ENCODE data around the gene WASHC2A. TPM values are rescaled to one million over a fixed set of nuclear protein-coding genes. Genes with fewer than 3 reads are reported as not detected.
"Not testable (repeated sequence)": the region's sequence is repeated elsewhere in the genome, so short reads cannot be mapped to it uniquely, and the experiment has no call there.

Gene WASHC2A
- total RNA-seq, 4 donors from 2014 or later, result 53.7 to 74.8 (median 61.3) TPM

- H3K4me1 ChIP-seq; H3K4me3 ChIP-seq; H3K9me3 ChIP-seq; in situ Hi-C loops (cut with MboI; ENCODE audit: low pct_ligation_motif_present in 1 of 4, low pct_unique_long_range_greater_than_20kb in 1 of 4, low sequenced_read_pairs in 3 of 4); DNase-seq; H3K36me3 ChIP-seq; H3K27me3 ChIP-seq; intact Hi-C loops (cut with DNase I; ENCODE audit: low total_unique reads); H3K27ac ChIP-seq: not testable (repeated sequence)
- 60 to 92% methylated on average over 1 to 3 of the region's 3 CpGs for WGBS, 2 donors (ENCODE audit: low coverage in 1 of 2)
Measured at GRCh38 chr10:50132841-50133240, 65.1 kb downstream of the WASHC2A start.

DNA sequence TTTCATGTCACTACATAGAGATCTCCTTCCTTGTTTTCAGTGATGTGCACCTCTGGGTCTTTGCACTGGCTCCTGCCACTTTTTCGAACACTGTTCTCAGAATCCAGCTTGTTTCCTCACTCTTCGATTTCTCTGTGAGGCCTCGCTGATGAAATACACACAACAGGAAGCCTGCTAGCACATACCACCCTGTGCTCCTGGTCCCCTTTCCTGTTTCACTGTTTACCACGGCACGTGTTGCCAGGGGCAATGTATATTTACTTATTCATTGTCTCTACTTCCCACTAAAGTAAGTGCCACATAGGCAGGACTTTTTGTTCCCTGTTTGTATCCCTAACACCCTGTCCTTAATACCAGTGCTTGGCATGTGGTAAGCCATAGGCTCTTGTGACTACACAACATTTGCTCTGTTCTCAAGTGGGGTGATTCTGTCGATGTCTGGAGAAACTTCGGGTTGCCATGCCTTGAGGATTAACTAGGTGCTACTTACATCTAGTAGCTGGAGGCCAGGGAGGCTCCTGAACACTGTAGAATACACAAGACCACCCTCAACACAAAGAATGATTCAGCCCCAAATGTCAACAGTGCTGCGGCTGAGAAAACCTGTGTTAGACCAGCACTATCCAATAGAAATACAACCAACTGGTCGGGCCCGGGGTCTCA is 75.9 kb downstream of the WASHC2A start:
- WGBS, 2 donors (ENCODE audit: low coverage in 1 of 2), result 52 to 53% methylated on average over 4 to 5 of the region's 10 CpGs
- H3K9me3 ChIP-seq; H3K4me3 ChIP-seq; H3K27me3 ChIP-seq; H3K27ac ChIP-seq; in situ Hi-C loops (cut with MboI; ENCODE audit: low pct_ligation_motif_present in 1 of 4, low pct_unique_long_range_greater_than_20kb in 1 of 4, low sequenced_read_pairs in 3 of 4); DNase-seq; intact Hi-C loops (cut with DNase I; ENCODE audit: low total_unique reads); H3K36me3 ChIP-seq; H3K4me1 ChIP-seq: not testable (repeated sequence)

DNA sequence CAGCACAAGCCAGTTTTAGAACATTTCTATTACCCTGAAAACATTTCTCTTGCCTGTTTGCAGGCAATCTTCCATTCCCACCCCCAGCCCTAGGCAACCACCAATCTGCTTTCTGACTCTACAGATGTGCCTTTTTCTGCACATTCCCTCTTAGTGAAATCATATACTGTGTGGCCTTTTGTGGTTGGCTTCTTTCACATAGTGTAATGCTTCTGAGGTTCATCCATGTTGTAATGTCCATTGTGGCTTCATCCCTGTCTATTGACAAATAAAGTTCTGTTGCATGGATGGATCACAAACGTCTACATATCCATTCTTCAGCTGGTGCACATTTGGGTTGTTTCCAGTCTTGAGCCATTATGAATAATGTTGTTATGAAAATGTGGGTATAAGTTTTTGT is 77.8 kb downstream of the WASHC2A start:
- intact Hi-C loops (cut with DNase I; ENCODE audit: low total_unique reads); H3K4me3 ChIP-seq; H3K27ac ChIP-seq; H3K27me3 ChIP-seq; H3K36me3 ChIP-seq; H3K9me3 ChIP-seq; H3K4me1 ChIP-seq; DNase-seq; in situ Hi-C loops (cut with MboI; ENCODE audit: low pct_ligation_motif_present in 1 of 4, low pct_unique_long_range_greater_than_20kb in 1 of 4, low sequenced_read_pairs in 3 of 4): not testable (repeated sequence)
- WGBS, 2 donors (ENCODE audit: low coverage in 1 of 2), result 0% methylated on average over 1 of the region's 1 CpG; no CpG with 5 or more reads in 1 of the 2 donors

- no peaks in the 10 kb centered on the region for H3K4me1 ChIP-seq
- in situ Hi-C loops (cut with MboI; ENCODE audit: low pct_ligation_motif_present in 1 of 4, low pct_unique_long_range_greater_than_20kb in 1 of 4, low sequenced_read_pairs in 3 of 4), result no loop called here
- 10% methylated on average over 21 of the region's 34 CpGs; no CpG with 5 or more reads in 1 of the 2 donors for WGBS, 2 donors (ENCODE audit: low coverage in 1 of 2)
- TF ChIP-seq EP300 (IDR thresholded peaks at IDR 0.05; ENCODE audit: low read depth), result no peak
- no peak for TF ChIP-seq POLR2A (IDR thresholded peaks at IDR 0.05)
- TF ChIP-seq POLR2AphosphoS5 (IDR thresholded peaks at IDR 0.05), result no peak
- TF ChIP-seq, protein P1, sequence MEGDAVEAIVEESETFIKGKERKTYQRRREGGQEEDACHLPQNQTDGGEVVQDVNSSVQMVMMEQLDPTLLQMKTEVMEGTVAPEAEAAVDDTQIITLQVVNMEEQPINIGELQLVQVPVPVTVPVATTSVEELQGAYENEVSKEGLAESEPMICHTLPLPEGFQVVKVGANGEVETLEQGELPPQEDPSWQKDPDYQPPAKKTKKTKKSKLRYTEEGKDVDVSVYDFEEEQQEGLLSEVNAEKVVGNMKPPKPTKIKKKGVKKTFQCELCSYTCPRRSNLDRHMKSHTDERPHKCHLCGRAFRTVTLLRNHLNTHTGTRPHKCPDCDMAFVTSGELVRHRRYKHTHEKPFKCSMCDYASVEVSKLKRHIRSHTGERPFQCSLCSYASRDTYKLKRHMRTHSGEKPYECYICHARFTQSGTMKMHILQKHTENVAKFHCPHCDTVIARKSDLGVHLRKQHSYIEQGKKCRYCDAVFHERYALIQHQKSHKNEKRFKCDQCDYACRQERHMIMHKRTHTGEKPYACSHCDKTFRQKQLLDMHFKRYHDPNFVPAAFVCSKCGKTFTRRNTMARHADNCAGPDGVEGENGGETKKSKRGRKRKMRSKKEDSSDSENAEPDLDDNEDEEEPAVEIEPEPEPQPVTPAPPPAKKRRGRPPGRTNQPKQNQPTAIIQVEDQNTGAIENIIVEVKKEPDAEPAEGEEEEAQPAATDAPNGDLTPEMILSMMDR (IDR thresholded peaks at IDR 0.05), result no peak
- H3K27me3 ChIP-seq, result peaks cover 5% of the 10 kb centered on the region
- no peak overlapping the region for H3K27ac ChIP-seq
- H3K9me3 ChIP-seq, result no peaks in the 10 kb centered on the region
- no peak overlapping the region for H3K4me3 ChIP-seq
- intact Hi-C loops (cut with DNase I; ENCODE audit: low total_unique reads), result no loop called here
- H3K36me3 ChIP-seq, result no peaks in the 10 kb centered on the region
- DNase-seq, result no peak
Measured at GRCh38 chr10:50152792-50153272, 85.1 kb downstream of the WASHC2A start.

DNA sequence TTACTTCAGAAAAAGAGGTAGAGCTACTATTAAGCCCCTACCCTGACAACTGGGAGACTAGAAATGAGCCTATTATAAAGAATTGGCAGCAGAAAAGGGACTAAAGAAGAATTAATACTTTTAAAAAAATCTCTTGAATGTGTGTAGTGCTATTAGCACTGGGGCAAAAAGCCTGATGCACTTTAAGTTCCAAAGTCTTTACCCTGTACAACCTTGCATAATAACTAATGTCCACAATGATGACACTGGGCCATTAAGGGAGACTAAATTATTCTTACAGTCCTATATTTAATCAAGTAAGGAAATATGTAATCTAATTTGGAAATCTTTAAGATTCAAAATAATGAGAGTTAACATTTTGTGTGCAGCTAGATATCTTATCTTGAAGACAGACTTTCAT is 90.1 kb downstream of the WASHC2A start:
- H3K9me3 ChIP-seq; H3K27me3 ChIP-seq; in situ Hi-C loops (cut with MboI; ENCODE audit: low pct_ligation_motif_present in 1 of 4, low pct_unique_long_range_greater_than_20kb in 1 of 4, low sequenced_read_pairs in 3 of 4); H3K4me1 ChIP-seq; intact Hi-C loops (cut with DNase I; ENCODE audit: low total_unique reads); DNase-seq; H3K27ac ChIP-seq; H3K4me3 ChIP-seq; H3K36me3 ChIP-seq: not testable (repeated sequence)

DNA sequence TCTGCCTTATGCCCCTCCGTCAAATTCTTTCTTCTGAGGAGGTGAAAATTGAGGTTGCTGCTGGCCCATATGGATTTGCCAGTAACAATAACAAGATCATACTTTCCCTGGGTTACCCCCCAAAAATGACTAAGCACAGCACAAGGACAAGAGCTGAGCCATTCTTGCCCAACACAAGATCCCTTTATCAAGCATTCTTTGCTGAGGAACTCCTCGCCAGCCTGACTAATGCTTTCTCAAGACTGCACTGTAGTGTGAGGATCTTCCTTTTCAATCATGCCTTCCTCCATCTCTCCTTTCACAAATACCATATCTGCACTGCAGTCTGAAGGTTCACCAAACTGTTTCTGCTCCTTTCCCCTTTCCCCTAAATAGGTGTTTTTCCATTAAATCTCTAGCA is 92.1 kb downstream of the WASHC2A start:
- WGBS, 2 donors (ENCODE audit: low coverage in 1 of 2), result 60 to 90% methylated on average over 1 to 2 of the region's 2 CpGs
- H3K27ac ChIP-seq; H3K27me3 ChIP-seq; intact Hi-C loops (cut with DNase I; ENCODE audit: low total_unique reads); DNase-seq; in situ Hi-C loops (cut with MboI; ENCODE audit: low pct_ligation_motif_present in 1 of 4, low pct_unique_long_range_greater_than_20kb in 1 of 4, low sequenced_read_pairs in 3 of 4); H3K36me3 ChIP-seq; H3K4me3 ChIP-seq; H3K4me1 ChIP-seq; H3K9me3 ChIP-seq: not testable (repeated sequence)

DNA sequence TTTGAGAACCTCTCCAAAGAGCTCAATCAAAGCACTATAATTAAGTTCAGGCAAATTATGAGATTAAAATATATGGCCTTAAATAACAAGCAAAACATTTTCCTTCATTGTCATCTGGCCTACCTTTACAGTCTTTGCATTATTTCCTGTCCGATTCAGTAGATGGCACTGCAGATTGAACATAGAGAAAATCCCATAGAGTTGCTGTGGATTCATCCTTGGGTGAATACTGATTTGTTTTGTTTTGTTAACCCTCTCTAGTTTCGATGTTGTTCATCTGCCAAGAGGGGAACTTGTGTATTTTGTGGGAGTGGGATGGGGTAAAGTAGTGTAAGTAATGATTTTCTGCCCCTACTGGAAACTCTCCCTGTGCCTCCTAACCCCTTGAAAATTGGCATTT is 97.3 kb downstream of the WASHC2A start:
- H3K9me3 ChIP-seq; H3K27me3 ChIP-seq; H3K4me1 ChIP-seq; intact Hi-C loops (cut with DNase I; ENCODE audit: low total_unique reads); H3K27ac ChIP-seq; H3K4me3 ChIP-seq; in situ Hi-C loops (cut with MboI; ENCODE audit: low pct_ligation_motif_present in 1 of 4, low pct_unique_long_range_greater_than_20kb in 1 of 4, low sequenced_read_pairs in 3 of 4); DNase-seq; H3K36me3 ChIP-seq: not testable (repeated sequence)
- WGBS, 2 donors (ENCODE audit: low coverage in 1 of 2), result 62% methylated on average over 2 of the region's 2 CpGs; no CpG with 5 or more reads in 1 of the 2 donors

GRCh38 chr10:50167833-50168232 is 100.1 kb downstream of the WASHC2A start:
- H3K27me3 ChIP-seq; H3K27ac ChIP-seq; intact Hi-C loops (cut with DNase I; ENCODE audit: low total_unique reads); H3K9me3 ChIP-seq; H3K36me3 ChIP-seq; H3K4me3 ChIP-seq; in situ Hi-C loops (cut with MboI; ENCODE audit: low pct_ligation_motif_present in 1 of 4, low pct_unique_long_range_greater_than_20kb in 1 of 4, low sequenced_read_pairs in 3 of 4); H3K4me1 ChIP-seq; DNase-seq: not testable (repeated sequence)
- WGBS, 2 donors (ENCODE audit: low coverage in 1 of 2), result 77% methylated on average over 3 of the region's 3 CpGs; no CpG with 5 or more reads in 1 of the 2 donors

GRCh38 chr10:50169506-50169905 is 101.8 kb downstream of the WASHC2A start:
- H3K36me3 ChIP-seq; H3K9me3 ChIP-seq; in situ Hi-C loops (cut with MboI; ENCODE audit: low pct_ligation_motif_present in 1 of 4, low pct_unique_long_range_greater_than_20kb in 1 of 4, low sequenced_read_pairs in 3 of 4); H3K4me3 ChIP-seq; intact Hi-C loops (cut with DNase I; ENCODE audit: low total_unique reads); DNase-seq; H3K27me3 ChIP-seq; H3K4me1 ChIP-seq; H3K27ac ChIP-seq: not testable (repeated sequence)
- WGBS, 2 donors (ENCODE audit: low coverage in 1 of 2), result 20 to 45% methylated on average over 1 of the region's 1 CpG
